ENCODE measurements around the gene USH2A.

DNA sequence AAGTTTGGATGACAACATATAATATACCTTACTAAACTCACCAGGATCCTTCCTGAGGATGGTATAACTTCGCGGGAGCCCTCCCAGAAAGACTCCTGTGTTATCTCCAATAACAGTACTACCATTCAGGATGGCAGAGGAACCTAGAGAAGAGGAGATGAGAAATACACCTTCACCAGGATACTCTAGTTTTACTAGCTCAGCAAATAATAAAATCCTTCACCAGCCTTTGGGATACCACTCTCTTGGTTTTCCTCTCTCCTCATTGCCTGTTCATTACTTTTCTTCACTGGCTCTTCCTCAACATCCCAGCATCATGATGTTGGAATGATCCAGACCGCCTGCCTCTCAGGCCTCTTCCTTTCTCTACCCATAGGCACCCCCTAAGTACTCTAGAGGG is 336.6 kb downstream of the USH2A start:
- TF ChIP-seq EZH2 (IDR thresholded peaks at IDR 0.05; ENCODE audit: borderline replicate concordance, insufficient read depth, low read length, poor library complexity, severe bottlenecking) (no peak), SMC3 (conservative IDR thresholded peaks at IDR 0.05; ENCODE audit: poor library complexity) (no peak), POLR2AphosphoS5 (IDR thresholded peaks at IDR 0.05) (no peak), RAD21 (conservative IDR thresholded peaks at IDR 0.05) (no peak), TAF1 (IDR thresholded peaks at IDR 0.05; ENCODE audit: low read depth) (no peak), EP300 (conservative IDR thresholded peaks at IDR 0.05; ENCODE audit: poor library complexity, severe bottlenecking) (no peak)
- TF ChIP-seq, protein P1, sequence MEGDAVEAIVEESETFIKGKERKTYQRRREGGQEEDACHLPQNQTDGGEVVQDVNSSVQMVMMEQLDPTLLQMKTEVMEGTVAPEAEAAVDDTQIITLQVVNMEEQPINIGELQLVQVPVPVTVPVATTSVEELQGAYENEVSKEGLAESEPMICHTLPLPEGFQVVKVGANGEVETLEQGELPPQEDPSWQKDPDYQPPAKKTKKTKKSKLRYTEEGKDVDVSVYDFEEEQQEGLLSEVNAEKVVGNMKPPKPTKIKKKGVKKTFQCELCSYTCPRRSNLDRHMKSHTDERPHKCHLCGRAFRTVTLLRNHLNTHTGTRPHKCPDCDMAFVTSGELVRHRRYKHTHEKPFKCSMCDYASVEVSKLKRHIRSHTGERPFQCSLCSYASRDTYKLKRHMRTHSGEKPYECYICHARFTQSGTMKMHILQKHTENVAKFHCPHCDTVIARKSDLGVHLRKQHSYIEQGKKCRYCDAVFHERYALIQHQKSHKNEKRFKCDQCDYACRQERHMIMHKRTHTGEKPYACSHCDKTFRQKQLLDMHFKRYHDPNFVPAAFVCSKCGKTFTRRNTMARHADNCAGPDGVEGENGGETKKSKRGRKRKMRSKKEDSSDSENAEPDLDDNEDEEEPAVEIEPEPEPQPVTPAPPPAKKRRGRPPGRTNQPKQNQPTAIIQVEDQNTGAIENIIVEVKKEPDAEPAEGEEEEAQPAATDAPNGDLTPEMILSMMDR (IDR thresholded peaks at IDR 0.05; ENCODE audit: poor library complexity, severe bottlenecking) = no peak
- TF ChIP-seq, protein P2, sequence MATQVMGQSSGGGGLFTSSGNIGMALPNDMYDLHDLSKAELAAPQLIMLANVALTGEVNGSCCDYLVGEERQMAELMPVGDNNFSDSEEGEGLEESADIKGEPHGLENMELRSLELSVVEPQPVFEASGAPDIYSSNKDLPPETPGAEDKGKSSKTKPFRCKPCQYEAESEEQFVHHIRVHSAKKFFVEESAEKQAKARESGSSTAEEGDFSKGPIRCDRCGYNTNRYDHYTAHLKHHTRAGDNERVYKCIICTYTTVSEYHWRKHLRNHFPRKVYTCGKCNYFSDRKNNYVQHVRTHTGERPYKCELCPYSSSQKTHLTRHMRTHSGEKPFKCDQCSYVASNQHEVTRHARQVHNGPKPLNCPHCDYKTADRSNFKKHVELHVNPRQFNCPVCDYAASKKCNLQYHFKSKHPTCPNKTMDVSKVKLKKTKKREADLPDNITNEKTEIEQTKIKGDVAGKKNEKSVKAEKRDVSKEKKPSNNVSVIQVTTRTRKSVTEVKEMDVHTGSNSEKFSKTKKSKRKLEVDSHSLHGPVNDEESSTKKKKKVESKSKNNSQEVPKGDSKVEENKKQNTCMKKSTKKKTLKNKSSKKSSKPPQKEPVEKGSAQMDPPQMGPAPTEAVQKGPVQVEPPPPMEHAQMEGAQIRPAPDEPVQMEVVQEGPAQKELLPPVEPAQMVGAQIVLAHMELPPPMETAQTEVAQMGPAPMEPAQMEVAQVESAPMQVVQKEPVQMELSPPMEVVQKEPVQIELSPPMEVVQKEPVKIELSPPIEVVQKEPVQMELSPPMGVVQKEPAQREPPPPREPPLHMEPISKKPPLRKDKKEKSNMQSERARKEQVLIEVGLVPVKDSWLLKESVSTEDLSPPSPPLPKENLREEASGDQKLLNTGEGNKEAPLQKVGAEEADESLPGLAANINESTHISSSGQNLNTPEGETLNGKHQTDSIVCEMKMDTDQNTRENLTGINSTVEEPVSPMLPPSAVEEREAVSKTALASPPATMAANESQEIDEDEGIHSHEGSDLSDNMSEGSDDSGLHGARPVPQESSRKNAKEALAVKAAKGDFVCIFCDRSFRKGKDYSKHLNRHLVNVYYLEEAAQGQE (IDR thresholded peaks at IDR 0.05; ENCODE audit: borderline replicate concordance) = no peak
